GM23248 (cell line): Measurements from ENCODE around the gene UQCRQ.

Source experiments
- EZH2 ChIP-seq: fragments of 200-600 bp; sonication (generic); IDR thresholded peaks from 2 replicates; pipeline ENCODE4 v1.6.1; 2018; ENCODE audit warnings: antibody characterized with exemption, mild to moderate bottlenecking; ENCODE audit not compliant: insufficient read depth, poor library complexity, severe bottlenecking
- EZH2phosphoT487 ChIP-seq: fragments of 200-600 bp; sonication (generic); IDR thresholded peaks from 2 replicates; pipeline ENCODE4 v1.6.1; 2018; ENCODE audit warnings: antibody characterized with exemption, moderate library complexity, mild to moderate bottlenecking, low read depth; ENCODE audit not compliant: insufficient read depth

GRCh38 chr5:132898094-132898493, 31.7 kb downstream of the UQCRQ start:
- TF ChIP-seq EZH2phosphoT487 (no peak), EZH2 (no peak)
